ENCODE results near the gene AHRR. TPM values are rescaled to one million over a fixed set of nuclear protein-coding genes. Genes with fewer than 3 reads are reported as not detected.
"Not testable (repeated sequence)": the region's sequence is repeated elsewhere in the genome, so short reads cannot be mapped to it uniquely, and the experiment has no call there.

The AHRR gene
- total RNA-seq, 1 donor from 2014 or later = 11.3 TPM

DNA sequence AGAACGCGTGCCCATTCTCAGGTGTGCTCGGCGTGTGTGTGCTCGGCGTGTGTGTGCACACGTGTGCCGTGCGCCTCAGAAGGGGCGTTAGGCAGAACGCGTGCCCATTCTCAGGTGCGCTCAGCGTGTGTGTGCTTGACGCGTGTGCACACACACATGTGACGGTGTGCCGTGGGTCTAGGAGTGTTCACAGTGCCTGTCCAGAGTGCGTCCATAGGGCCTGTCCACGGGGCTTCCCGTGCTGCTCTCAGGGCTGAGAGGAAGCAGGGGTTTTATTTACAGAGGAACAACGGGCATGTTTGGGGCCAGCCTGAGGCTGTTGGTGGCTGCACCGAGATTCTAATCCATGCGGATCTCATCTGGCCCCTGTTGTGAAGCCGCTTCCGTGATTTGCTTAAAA is 14.2 kb upstream of the AHRR start:
- Histone ChIP-seq H3K27me3 (no peaks in the 10 kb centered on the region), H3K36me3 (peaks cover 0 to 4% of the 10 kb centered on the region in 2 donors), H3K9me3 (no peaks in the 10 kb centered on the region), H3K4me3 (no peak overlapping the region), H3K27ac (no peak overlapping the region), H3K4me1 (no peaks in the 10 kb centered on the region)
- intact Hi-C loops (cut with DNase I) = no loop called here
- DNase-seq (ENCODE audit: extremely low spot score in 2 of 2) = no peak
- TF ChIP-seq POLR2AphosphoS5 (IDR thresholded peaks at IDR 0.05; ENCODE audit: insufficient read depth in 1 of 2, low read depth in 1 of 2) (no peak), POLR2A (IDR thresholded peaks at IDR 0.05) (no peak)
- TF ChIP-seq, protein P1, sequence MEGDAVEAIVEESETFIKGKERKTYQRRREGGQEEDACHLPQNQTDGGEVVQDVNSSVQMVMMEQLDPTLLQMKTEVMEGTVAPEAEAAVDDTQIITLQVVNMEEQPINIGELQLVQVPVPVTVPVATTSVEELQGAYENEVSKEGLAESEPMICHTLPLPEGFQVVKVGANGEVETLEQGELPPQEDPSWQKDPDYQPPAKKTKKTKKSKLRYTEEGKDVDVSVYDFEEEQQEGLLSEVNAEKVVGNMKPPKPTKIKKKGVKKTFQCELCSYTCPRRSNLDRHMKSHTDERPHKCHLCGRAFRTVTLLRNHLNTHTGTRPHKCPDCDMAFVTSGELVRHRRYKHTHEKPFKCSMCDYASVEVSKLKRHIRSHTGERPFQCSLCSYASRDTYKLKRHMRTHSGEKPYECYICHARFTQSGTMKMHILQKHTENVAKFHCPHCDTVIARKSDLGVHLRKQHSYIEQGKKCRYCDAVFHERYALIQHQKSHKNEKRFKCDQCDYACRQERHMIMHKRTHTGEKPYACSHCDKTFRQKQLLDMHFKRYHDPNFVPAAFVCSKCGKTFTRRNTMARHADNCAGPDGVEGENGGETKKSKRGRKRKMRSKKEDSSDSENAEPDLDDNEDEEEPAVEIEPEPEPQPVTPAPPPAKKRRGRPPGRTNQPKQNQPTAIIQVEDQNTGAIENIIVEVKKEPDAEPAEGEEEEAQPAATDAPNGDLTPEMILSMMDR (IDR thresholded peaks at IDR 0.05) = no peak

- no peaks in the 10 kb centered on the region for H3K9me3 ChIP-seq
- H3K36me3 ChIP-seq = peaks cover 0 to 4% of the 10 kb centered on the region in 2 donors
- no peaks in the 10 kb centered on the region for H3K4me1 ChIP-seq
- H3K4me3 ChIP-seq = no peak overlapping the region
- no peak for DNase-seq (ENCODE audit: extremely low spot score in 2 of 2)
- no peak overlapping the region for H3K27ac ChIP-seq
- H3K27me3 ChIP-seq = no peaks in the 10 kb centered on the region
- intact Hi-C loops (cut with DNase I) = no loop called here
- TF ChIP-seq, protein P1 (IDR thresholded peaks at IDR 0.05) = no peak
- TF ChIP-seq POLR2AphosphoS5 (IDR thresholded peaks at IDR 0.05; ENCODE audit: insufficient read depth in 1 of 2, low read depth in 1 of 2) (no peak), POLR2A (IDR thresholded peaks at IDR 0.05) (no peak)
Observed at GRCh38 chr5:307794-308579, 13.5 kb upstream of the AHRR start.

GRCh38 chr5:308672-309271 is 12.7 kb upstream of the AHRR start:
- no peaks in the 10 kb centered on the region for H3K27me3 ChIP-seq
- H3K9me3 ChIP-seq = no peaks in the 10 kb centered on the region
- H3K36me3 ChIP-seq = peaks cover 0 to 4% of the 10 kb centered on the region in 2 donors
- H3K4me3 ChIP-seq = no peak overlapping the region
- TF ChIP-seq POLR2A (IDR thresholded peaks at IDR 0.05) (no peak), POLR2AphosphoS5 (IDR thresholded peaks at IDR 0.05; ENCODE audit: insufficient read depth in 1 of 2, low read depth in 1 of 2) (no peak)
- TF ChIP-seq, protein P1 (IDR thresholded peaks at IDR 0.05) = no peak
- DNase-seq (ENCODE audit: extremely low spot score in 2 of 2) = no peak
- H3K27ac ChIP-seq = no peak overlapping the region
- no peaks in the 10 kb centered on the region for H3K4me1 ChIP-seq
- intact Hi-C loops (cut with DNase I) = no loop called here

- peaks cover 0 to 13% of the 10 kb centered on the region in 2 donors for H3K36me3 ChIP-seq
Observed at GRCh38 chr5:309831-310230, 11.7 kb upstream of the AHRR start.

DNA sequence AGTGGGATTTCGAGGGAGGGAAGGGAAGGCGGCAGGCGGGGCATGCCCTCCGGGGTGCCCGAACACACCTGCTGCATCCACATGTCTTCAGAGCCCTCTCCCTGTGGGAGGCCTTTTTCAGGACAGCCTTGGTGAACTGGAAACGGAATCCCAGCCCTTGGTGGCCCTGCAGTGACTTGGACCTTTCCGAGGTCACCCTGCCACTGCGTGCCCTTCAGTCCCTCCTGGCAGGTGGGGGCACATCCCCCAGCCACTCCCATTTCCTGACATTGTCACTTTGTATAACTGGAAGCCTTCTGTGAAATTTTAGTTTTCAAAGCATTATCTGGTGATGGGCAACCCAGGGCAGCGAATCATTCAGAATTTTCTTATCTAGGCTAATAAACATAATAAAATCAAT is 11.0 kb upstream of the AHRR start:
- DNase-seq (ENCODE audit: extremely low spot score in 2 of 2) = no peak
- no peaks in the 10 kb centered on the region for H3K27me3 ChIP-seq
- no peak for TF ChIP-seq POLR2A (IDR thresholded peaks at IDR 0.05)
- TF ChIP-seq POLR2AphosphoS5 (IDR thresholded peaks at IDR 0.05; ENCODE audit: insufficient read depth in 1 of 2, low read depth in 1 of 2) = no peak
- TF ChIP-seq, protein P1 (IDR thresholded peaks at IDR 0.05) = no peak
- H3K36me3 ChIP-seq = peaks cover 0 to 14% of the 10 kb centered on the region in 2 donors
- no peak overlapping the region for H3K4me3 ChIP-seq
- intact Hi-C loops (cut with DNase I) = no loop called here
- H3K9me3 ChIP-seq = no peaks in the 10 kb centered on the region
- H3K4me1 ChIP-seq = no peaks in the 10 kb centered on the region
- no peak overlapping the region for H3K27ac ChIP-seq

More at GRCh38 chr5:309831-310230, 11.7 kb upstream of the AHRR start:
- H3K27me3 ChIP-seq; DNase-seq (ENCODE audit: extremely low spot score in 2 of 2); H3K9me3 ChIP-seq; H3K27ac ChIP-seq; intact Hi-C loops (cut with DNase I); H3K4me3 ChIP-seq; H3K4me1 ChIP-seq: not testable (repeated sequence)
